Activated B cell treated with CpG ODN at 0.5 μM for 24 hours (primary cell): Measurements from ENCODE around the gene COL9A2. TPM values are rescaled to one million over a fixed set of nuclear protein-coding genes. Genes with fewer than 3 reads are reported as not detected.

Experiments used
- ATAC-seq: fragments of 200-7000 bp; cut with Tn5 transposase; one replicate; pipeline ENCODE4 v1.10.0; 2021; ENCODE audit warnings: low read depth, mild to moderate bottlenecking, moderate library complexity
- CTCF ChIA-PET: fragments of 350-600 bp; sonication (Branson Sonifier 250); formaldehyde crosslinking; loops from one replicate; lab custom pipeline; 2021; ENCODE audit warnings: antibody characterized with exemption; lab: Charles Lee
- POLR2A ChIA-PET: fragments of 350-600 bp; sonication (Branson Sonifier 250); formaldehyde crosslinking; loops from one replicate; lab custom pipeline; 2021; ENCODE audit warnings: antibody characterized with exemption; lab: Charles Lee
- DNase-seq: peaks from one replicate; pipeline ENCODE4 v3.0.0; 2022
- H3K27ac Mint-ChIP-seq: one replicate; pipeline ENCODE4 v1.8.0; 2020; ENCODE audit warnings: mixed read lengths
- H3K27me3 Mint-ChIP-seq: one replicate; pipeline ENCODE4 v1.8.0; 2021; ENCODE audit warnings: mixed read lengths
- H3K36me3 Mint-ChIP-seq: one replicate; pipeline ENCODE4 v1.8.0; 2021; ENCODE audit warnings: low read depth, mixed read lengths
- H3K4me1 Mint-ChIP-seq: one replicate; pipeline ENCODE4 v1.8.0; 2021; ENCODE audit warnings: mixed read lengths
- H3K4me3 Mint-ChIP-seq: one replicate; pipeline ENCODE4 v1.8.0; 2020; ENCODE audit warnings: mild to moderate bottlenecking, mixed read lengths
- H3K9me3 Mint-ChIP-seq: one replicate; pipeline ENCODE4 v1.8.0; 2020; ENCODE audit warnings: mixed read lengths
- CTCF ChIP-seq: fragments of 200-600 bp; IDR thresholded peaks from one replicate; pipeline ENCODE4 v1.8.0; 2022; ENCODE audit warnings: antibody characterized with exemption, mild to moderate bottlenecking
- intact Hi-C: fragments of 100-400 bp; cut with micrococcal nuclease; formaldehyde crosslinking; loops from one replicate; pipeline ENCODE4 v1.15.1; 2024
- total RNA-seq: library from RNA; stranded (reverse); gene quantifications from 2 replicates; pipeline ENCODE4 v1.2.3, GENCODE V29; 2022

COL9A2 gene
- total RNA-seq, 1 donor from 2014 or later: 5.7 TPM

- POLR2A ChIA-PET: interaction anchor here (0.8 kb wide), 1 partner anchor 101 kb away, joined by 6 read pairs; the partner anchor contains the start of gene SMAP2
- Mint-ChIP-seq H3K27ac (no peak overlapping the region), H3K4me3 (no peak overlapping the region), H3K27me3 (no peaks in the 10 kb centered on the region), H3K9me3 (no peaks in the 10 kb centered on the region), H3K4me1 (no peaks in the 10 kb centered on the region), H3K36me3 (peaks cover 72% of the 10 kb centered on the region)
- ATAC-seq (no peak), DNase-seq (no peak)
- CTCF ChIA-PET: interaction anchor here (1.0 kb wide), 1 partner anchor 129 kb away, joined by 3 read pairs; no protein-coding TSS in a partner anchor
- TF ChIP-seq CTCF: no peak
- intact Hi-C loops: loop anchor here (5.0 kb wide), 1 partner anchor 130 kb away; no protein-coding TSS in a partner anchor
Observed at GRCh38 chr1:40272653-40273213, 44.4 kb downstream of the COL9A2 start.

- peaks cover 71% of the 10 kb centered on the region for H3K36me3 Mint-ChIP-seq
- H3K4me1 Mint-ChIP-seq: no peaks in the 10 kb centered on the region
- ATAC-seq (no peak), DNase-seq (no peak)
- intact Hi-C loops: loop anchor here (5.0 kb wide), 1 partner anchor 132 kb away; no protein-coding TSS in a partner anchor
- ChIA-PET CTCF (no interaction called here), POLR2A (interaction anchor here (0.5 kb wide), 1 partner anchor 13 kb away, joined by 5 read pairs; no protein-coding TSS in a partner anchor)
- no peaks in the 10 kb centered on the region for H3K27me3 Mint-ChIP-seq
- no peaks in the 10 kb centered on the region for H3K9me3 Mint-ChIP-seq
- H3K4me3 Mint-ChIP-seq: no peak overlapping the region
- no peak overlapping the region for H3K27ac Mint-ChIP-seq
- no peak for TF ChIP-seq CTCF
Observed at GRCh38 chr1:40270152-40270834, 46.8 kb downstream of the COL9A2 start.

- Mint-ChIP-seq H3K4me3 (no peak overlapping the region), H3K9me3 (no peaks in the 10 kb centered on the region), H3K27ac (no peak overlapping the region), H3K36me3 (peaks cover 67% of the 10 kb centered on the region), H3K4me1 (no peaks in the 10 kb centered on the region), H3K27me3 (no peaks in the 10 kb centered on the region)
- POLR2A ChIA-PET: no interaction called here
- ATAC-seq (no peak), DNase-seq (no peak)
- intact Hi-C loops: no loop called here
- CTCF ChIA-PET: no interaction called here
- no peak for TF ChIP-seq CTCF
Observed at GRCh38 chr1:40268211-40268610, 48.9 kb downstream of the COL9A2 start.

DNA sequence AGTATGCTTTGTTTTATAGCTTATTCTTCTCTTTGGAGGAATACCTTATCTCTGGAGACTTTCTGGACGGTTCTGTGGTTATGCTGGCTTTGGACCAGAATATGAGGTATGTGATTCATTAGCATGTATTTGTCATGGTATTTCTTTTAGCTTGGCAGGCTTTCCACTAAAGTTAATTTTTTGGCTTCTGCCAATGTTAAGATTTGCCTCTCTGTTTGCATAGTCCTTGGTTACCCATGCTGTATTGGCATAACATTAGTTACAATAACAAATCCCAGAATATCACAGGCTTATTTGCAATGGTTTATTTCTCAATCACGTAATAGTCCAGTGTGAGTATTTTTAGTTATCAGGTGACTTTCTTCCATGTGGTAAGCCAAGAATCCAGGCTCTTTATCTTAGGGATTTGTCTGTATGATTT is 49.3 kb downstream of the COL9A2 start:
- ATAC-seq: no peak
- no peak for DNase-seq
- H3K27me3 Mint-ChIP-seq: no peaks in the 10 kb centered on the region
- peaks cover under 1% of the 10 kb centered on the region for H3K4me1 Mint-ChIP-seq
- no peak overlapping the region for H3K4me3 Mint-ChIP-seq
- no peak for TF ChIP-seq CTCF
- intact Hi-C loops: no loop called here
- ChIA-PET CTCF (no interaction called here), POLR2A (no interaction called here)
- H3K9me3 Mint-ChIP-seq: no peaks in the 10 kb centered on the region
- H3K27ac Mint-ChIP-seq: no peak overlapping the region
- peaks cover 67% of the 10 kb centered on the region for H3K36me3 Mint-ChIP-seq
